NOMO-1 treated with dmso at 0.1 percent for 144 hours (cell line): Measurements from ENCODE around the gene CRYBA4.
"Not testable (repeated sequence)": the region's sequence is repeated elsewhere in the genome, so short reads cannot be mapped to it uniquely, and the experiment has no call there.

Experiments used
- DNase-seq: peaks from one replicate; lab custom pipeline; 2025; ENCODE audit not compliant: unreplicated experiment; lab: John Stamatoyannopoulos, UW

CRYBA4 gene

DNA sequence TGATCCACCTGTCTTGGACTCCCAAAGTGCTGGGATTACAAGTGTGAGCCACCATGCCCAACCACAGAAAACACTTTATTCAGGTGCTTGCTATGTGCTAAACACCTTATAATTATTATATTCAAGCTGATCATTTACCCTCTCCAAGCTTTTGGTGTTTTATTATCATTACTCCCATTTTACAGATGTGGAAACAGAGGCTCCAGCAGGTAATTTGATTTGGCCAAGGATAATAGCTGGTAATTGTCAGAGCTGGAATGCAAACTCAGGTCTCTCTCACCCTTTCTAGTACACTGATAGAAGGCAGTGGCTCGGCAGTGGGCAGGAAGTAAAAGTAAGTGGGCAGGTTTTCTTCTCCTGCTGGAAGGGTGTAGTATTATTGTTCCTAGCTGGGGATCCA is 28.0 kb upstream of the CRYBA4 start:
- DNase-seq: no peak

DNA sequence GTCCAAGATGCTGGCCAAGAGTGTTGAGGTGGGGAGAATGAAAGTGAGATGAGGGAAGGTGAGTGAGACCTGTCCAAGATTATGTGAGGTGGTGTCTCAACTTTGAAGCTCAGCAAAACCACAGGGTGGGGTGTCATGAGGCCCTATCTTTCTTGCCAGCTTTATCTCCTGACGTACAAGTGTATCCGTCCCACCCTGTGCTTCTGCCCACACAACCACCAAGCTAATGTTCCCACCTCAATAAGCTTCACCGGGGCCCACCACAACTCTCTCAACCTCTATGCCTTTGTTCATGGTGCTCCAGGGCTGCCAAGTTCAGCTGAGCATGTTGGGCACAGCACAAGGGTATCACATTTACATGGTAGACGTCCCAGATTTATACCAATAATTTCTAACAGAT is 24.7 kb upstream of the CRYBA4 start:
- DNase-seq: no peak

DNA sequence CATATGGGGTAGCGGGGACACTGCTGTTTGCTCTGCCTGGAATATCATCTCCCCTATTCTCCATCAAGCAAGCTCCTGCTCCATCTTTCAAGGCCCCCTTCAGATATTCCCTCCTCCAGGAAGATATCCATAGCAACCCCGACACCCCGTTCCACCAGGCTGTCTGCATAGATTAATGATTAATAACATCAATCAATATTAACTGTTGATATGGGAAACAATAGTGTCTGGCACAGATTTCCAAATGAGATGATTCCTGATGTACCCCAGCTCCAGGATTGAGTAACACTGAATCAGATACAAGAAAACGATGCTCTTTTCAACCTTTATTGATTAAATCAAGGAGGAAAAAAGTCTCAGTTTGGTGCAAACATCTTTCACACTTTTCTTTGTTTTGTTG is 24.3 kb upstream of the CRYBA4 start:
- DNase-seq: no peak

DNA sequence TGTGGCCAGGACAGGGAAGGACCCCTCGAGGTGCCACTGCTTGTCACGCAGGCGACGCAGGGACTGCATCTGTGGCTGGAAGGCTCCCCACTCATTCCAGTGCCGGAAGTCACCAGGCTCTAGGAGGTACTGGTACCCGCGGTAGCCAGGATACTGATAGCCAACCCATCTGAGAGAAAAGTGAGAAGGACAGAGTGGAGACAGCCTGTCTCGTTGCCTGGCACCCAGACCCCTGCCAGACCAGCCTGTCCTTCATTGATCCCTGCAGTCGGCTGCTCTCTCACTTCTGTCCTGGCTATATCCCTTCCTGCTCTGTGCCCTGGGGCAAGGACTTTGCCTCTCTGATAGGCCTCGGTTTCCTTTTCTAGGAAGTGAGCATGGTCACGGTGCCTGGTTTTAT is 22.3 kb upstream of the CRYBA4 start:
- DNase-seq: no peak

DNA sequence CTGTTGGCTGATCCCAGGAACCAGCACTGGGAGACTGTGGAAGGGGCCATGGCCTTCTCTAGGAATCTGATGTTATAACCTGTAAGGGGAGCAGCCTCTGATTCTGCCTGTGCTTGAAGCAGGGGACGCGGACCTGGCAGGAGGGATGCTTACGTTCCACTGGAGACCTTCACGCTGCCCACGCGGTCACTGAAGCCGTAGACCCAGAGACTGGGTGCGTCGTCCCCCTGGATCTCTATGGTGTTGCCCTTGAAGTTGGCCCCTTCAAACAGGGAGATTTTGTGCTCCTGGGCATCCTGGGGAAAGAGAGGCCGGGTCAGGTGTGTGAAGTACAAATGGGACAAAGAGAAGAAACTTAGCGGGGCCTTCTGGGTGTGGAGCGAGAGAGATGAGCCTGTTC is 20.0 kb upstream of the CRYBA4 start:
- DNase-seq: no peak

GRCh38 chr22:26602127-26602526 is 19.6 kb upstream of the CRYBA4 start:
- no peak for DNase-seq

GRCh38 chr22:26604368-26604767 is 17.4 kb upstream of the CRYBA4 start:
- no peak for DNase-seq

GRCh38 chr22:26606611-26607010 is 15.2 kb upstream of the CRYBA4 start:
- no peak for DNase-seq

DNA sequence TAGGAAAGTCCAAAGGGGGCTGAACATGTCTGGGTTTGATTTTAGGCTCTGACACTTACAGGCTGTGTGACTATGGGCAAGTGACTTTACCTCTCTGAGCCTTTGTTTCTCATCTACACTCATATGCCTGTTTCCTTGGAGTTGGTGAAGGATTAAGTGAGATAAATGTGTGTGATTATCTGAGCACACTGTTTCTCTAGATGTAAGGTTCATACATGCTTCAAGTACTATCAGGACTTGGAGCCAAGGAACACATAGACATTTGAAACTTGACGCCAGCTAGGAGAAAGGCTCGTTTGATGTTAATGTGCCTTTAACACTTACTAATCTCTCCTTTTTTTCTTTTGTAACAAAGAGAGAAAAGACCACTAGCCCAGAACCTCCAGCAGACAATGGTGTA is 13.6 kb upstream of the CRYBA4 start:
- DNase-seq: no peak

GRCh38 chr22:26609287-26609686 is 12.5 kb upstream of the CRYBA4 start:
- DNase-seq: no peak

DNA sequence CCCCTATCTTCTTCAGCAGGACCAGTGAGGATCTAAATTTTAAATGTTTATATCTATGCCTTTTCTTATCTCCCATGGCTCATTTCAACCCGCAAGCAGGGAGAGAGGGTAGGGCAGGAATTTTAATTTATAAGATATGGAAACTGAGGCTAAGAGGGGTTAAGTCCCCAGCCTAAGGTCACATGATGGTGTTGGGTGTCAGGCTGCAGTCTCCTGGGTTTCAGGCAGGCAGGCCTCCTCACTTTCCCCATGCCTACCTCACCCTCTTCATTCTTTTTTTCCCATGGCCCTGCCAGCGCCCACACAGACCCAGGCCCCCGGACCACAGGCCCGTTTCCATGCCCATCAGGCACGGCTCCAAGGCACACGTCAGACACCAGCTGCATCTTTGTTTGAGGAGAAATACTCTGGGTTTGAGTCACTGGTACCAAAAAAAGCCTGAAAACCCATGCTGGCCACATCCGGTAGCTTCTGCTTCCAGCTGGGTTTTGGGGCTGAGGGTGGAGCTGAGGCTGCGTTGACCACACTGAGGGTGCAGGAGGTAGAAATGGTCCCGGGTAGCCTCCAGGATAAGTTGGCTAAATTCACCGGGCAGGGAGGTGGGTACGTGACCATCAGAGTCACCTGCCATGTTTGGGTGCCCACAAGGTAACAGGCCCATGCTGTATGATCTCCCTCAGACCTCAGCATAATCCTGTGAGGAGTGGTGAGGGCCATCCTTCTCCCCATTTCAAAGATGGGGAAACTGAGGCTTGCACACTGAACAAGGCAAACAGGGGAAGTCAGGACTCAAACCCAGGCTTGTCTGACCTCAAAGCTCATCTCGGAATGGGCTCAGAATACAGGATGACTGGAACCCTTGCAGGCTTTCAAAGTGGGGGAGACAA is 11.4 kb upstream of the CRYBA4 start:
- peak; percentile 6 for DNase-seq

DNA sequence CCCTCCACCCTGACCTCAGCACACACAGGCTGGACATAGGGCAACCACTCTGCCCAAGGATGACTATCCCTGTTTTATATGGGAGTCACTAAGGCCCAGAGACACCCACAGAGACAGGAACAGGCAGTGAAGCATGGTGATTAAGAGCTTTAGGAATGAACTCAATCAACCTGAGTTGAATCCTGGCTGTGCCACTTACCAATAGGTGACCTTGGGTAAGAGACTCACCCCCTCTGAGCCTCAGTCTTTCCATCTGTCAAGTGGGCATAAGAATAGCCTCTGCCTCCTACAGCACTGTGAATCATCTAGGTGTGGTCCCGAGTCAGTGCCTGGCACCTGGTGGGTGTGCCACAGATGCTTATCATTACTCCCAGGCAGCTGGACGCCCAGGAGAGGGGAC is 10.8 kb upstream of the CRYBA4 start:
- DNase-seq: no peak

- no peak for DNase-seq
Measured at GRCh38 chr22:26612652-26613051, 9.1 kb upstream of the CRYBA4 start.

GRCh38 chr22:26613753-26614152 is 8.0 kb upstream of the CRYBA4 start:
- DNase-seq: not testable (repeated sequence)

DNA sequence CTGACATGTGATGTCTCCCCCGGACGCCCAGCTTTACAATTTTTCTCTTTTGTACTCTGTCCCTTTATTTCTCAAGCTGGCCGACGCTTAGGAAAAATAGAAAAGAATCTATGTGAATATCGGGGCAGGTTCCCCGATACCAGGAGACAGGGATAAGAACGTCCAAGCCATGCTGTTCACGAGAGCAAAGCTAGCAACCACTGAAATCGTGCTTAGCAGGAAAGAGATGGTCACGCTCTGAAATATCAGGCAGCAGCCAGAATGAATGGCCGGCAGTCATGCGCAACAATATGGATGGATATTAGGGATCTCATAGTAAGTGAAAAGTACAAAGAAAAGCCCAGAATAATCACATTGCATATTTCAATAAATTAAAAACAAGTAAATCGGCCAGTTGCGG is 7.4 kb upstream of the CRYBA4 start:
- no peak for DNase-seq

- DNase-seq: no peak
Measured at GRCh38 chr22:26615149-26615548, 6.6 kb upstream of the CRYBA4 start.

GRCh38 chr22:26615830-26616435 is 5.8 kb upstream of the CRYBA4 start:
- DNase-seq: no peak

- DNase-seq: no peak
Measured at GRCh38 chr22:26616650-26617049, 5.1 kb upstream of the CRYBA4 start.

DNA sequence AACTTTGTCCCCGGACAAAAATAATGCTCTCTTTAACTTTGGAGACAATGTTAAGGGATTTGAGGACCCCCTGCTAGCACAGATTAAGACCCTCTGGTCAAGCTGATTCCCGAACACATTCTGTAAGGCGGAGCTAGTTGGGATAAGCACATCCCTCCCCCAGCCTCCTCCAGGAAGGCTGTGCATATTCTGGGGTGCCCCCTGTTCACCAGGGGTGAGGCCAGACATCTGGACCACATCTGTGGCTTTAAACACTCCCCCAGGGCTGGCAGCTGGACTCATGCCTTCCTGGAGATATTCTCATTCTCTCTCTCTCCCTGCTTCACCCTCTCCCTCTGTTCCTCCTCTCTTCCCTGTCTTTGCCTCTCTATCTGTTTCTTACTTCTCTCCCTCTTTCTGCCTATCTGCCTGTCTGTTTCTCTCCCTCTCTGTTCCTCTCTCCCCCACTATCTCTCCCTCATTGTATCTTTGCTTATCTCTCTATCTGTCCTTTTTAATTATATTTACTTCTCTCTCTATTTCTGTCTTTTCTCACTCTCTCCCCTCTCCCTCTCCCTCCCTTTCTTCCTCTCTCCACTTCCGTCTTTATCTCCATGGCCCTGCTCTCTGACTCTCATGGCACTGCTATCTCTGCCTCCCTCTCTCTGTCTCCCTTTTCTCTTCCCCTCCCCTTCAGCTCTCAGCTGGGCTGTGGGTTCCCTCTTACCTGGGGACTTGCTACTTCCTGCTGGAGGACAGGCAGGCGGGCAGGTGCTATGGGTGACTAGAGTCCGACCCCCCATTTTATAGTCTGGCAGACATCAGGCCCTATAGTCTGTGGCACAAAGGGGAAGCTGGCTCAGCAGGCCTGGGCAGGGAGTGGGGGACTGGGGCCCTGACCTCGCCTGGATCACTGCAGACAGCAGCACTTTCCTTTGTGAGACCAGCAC is 4.2 kb upstream of the CRYBA4 start, which contains the start of gene CRYBB1:
Gene CRYBB1 (minus strand): TSS at position 757 of the 929 bp plus-strand sequence. CDS start 1,708 bp downstream, outside the sequence.
- DNase-seq: peak; percentile 55

DNA sequence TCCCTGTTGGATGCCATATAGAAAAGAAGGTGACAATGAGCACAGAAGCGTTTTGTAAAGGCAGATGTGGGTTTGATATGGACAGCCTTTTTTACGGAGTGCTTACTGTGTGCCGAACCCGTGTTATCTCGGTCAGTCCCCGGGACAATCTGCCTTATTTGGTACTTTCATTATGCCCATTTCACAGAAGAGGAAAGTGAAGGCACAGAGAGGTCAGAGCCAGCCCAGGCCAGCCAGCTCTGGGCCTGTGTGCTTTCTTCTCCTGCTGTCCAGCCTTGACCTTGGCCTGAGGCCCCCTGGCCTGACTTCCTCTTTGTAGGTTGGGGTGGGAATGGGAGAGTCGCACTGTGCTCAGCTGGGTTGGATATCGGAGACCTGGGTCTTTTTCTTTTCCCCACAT is 3.3 kb upstream of the CRYBA4 start:
- DNase-seq: no peak

- no peak for DNase-seq
Measured at GRCh38 chr22:26619510-26619909, 2.3 kb upstream of the CRYBA4 start.
